Glutamatergic neuron (in vitro differentiated cells): ENCODE data around the gene COX7B2. TPM values are rescaled to one million over a fixed set of nuclear protein-coding genes. Genes with fewer than 3 reads are reported as not detected.

Experiments
- DNase-seq: peaks from one replicate; pipeline ENCODE4 v3.0.0; 2022
- H3K27ac Mint-ChIP-seq: one replicate; pipeline ENCODE4 v1.8.0; 2020; ENCODE audit warnings: mild to moderate bottlenecking, mixed read lengths, inconsistent platforms; ENCODE audit not compliant: unreplicated experiment
- H3K27me3 Mint-ChIP-seq: one replicate; pipeline ENCODE4 v1.8.0; 2020; ENCODE audit warnings: mild to moderate bottlenecking, moderate library complexity, mixed read lengths, inconsistent platforms; ENCODE audit not compliant: unreplicated experiment
- H3K36me3 Mint-ChIP-seq: one replicate; pipeline ENCODE4 v1.8.0; 2020; ENCODE audit warnings: mild to moderate bottlenecking, mixed read lengths, inconsistent platforms; ENCODE audit not compliant: unreplicated experiment
- H3K4me1 Mint-ChIP-seq: one replicate; pipeline ENCODE4 v1.8.0; 2020; ENCODE audit warnings: mild to moderate bottlenecking, low read depth, mixed read lengths, inconsistent platforms; ENCODE audit not compliant: unreplicated experiment
- H3K4me3 Mint-ChIP-seq: one replicate; pipeline ENCODE4 v1.8.0; 2020; ENCODE audit warnings: mild to moderate bottlenecking, mixed read lengths, inconsistent platforms; ENCODE audit not compliant: unreplicated experiment
- H3K9me3 Mint-ChIP-seq: one replicate; pipeline ENCODE4 v1.8.0; 2020; ENCODE audit warnings: mild to moderate bottlenecking, moderate library complexity, mixed read lengths, inconsistent platforms; ENCODE audit not compliant: unreplicated experiment
- total RNA-seq: library from RNA; stranded (reverse); fragmentation: NEBNext Ultra II Directional; extraction: Animal tissue kit (Norgen Biotek cat#: 25700); gene quantifications from one replicate; pipeline ENCODE4 v1.2.1, GENCODE V29; 2021; ENCODE audit not compliant: unreplicated experiment
- TF ChIP-seq, protein P1 (sequence below): fragments of 200-600 bp; sonication (generic); IDR thresholded peaks from one replicate; pipeline ENCODE4 v1.5.0; 2021; ENCODE audit not compliant: partially characterized antibody, unreplicated experiment

COX7B2 gene
- total RNA-seq, 1 donor from 2014 or later: not detected

DNA sequence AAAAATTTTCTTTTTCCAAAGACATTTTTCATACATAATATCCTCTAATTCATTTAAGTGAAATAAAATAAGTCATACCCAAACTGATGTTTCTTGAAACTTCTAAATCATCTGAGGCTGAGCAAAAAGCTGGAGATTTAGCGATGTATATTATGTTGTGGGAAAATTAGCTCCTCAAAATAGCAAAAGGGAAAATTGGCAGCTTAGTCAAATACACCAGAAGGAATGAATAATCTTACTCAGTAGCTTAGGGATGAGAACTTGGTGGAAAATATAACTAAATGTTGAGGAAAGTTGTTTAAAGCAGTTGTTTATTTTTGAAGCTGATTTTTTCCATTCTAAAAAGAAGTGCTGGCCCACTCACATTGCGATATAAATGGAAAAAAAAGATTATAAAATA is 43.4 kb upstream of the COX7B2 start:
- no peak overlapping the region for H3K4me3 Mint-ChIP-seq
- no peaks in the 10 kb centered on the region for H3K27me3 Mint-ChIP-seq
- H3K9me3 Mint-ChIP-seq: no peaks in the 10 kb centered on the region

DNA sequence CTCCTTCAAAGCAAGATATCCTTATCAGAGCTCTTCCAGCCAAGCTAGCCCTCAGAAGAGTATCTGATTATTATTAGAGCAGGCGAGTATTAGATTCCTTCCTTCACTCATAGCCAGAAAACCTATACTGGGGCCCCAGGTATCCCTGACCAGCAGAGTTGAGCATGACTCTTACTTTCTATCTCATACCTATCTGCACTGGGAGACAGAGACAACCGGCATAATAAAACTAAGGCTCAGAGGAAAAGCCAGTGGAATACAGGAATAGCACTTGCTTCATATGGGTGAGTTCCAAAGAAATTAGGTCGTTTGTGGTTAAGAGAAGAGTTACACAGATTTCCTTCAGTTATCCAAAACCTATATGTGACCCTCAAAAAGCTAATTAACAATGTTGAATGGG is 41.8 kb upstream of the COX7B2 start:
- no peaks in the 10 kb centered on the region for H3K4me1 Mint-ChIP-seq
- no peak for DNase-seq
- no peaks in the 10 kb centered on the region for H3K9me3 Mint-ChIP-seq
- no peaks in the 10 kb centered on the region for H3K36me3 Mint-ChIP-seq
- TF ChIP-seq, protein P1, sequence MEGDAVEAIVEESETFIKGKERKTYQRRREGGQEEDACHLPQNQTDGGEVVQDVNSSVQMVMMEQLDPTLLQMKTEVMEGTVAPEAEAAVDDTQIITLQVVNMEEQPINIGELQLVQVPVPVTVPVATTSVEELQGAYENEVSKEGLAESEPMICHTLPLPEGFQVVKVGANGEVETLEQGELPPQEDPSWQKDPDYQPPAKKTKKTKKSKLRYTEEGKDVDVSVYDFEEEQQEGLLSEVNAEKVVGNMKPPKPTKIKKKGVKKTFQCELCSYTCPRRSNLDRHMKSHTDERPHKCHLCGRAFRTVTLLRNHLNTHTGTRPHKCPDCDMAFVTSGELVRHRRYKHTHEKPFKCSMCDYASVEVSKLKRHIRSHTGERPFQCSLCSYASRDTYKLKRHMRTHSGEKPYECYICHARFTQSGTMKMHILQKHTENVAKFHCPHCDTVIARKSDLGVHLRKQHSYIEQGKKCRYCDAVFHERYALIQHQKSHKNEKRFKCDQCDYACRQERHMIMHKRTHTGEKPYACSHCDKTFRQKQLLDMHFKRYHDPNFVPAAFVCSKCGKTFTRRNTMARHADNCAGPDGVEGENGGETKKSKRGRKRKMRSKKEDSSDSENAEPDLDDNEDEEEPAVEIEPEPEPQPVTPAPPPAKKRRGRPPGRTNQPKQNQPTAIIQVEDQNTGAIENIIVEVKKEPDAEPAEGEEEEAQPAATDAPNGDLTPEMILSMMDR: no peak
- no peak overlapping the region for H3K27ac Mint-ChIP-seq
- H3K27me3 Mint-ChIP-seq: no peaks in the 10 kb centered on the region
- no peak overlapping the region for H3K4me3 Mint-ChIP-seq

More for the DNA sequence above, 43.4 kb upstream of the COX7B2 start:
- TF ChIP-seq, protein P1: no peak
- no peaks in the 10 kb centered on the region for H3K4me1 Mint-ChIP-seq
- DNase-seq: no peak
- H3K36me3 Mint-ChIP-seq: no peaks in the 10 kb centered on the region
- H3K27ac Mint-ChIP-seq: no peak overlapping the region

DNA sequence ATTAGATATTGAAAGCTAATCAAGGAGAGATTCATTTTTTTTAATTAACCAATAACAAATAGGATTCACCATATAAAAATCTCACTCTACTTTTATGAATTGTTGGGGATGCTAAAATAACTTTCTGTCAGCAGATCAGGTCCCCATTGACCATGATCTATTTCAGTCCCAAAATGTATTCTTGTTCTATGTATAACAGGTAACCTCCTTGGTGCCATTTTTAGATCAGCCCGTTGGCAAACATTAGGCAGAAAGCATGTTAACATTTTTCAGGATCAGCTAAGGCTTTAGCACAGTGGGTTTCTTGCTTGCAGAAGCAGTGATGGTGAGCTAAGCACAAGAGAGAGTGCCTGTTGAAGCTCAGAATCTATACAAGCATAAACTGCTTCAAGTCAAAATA is 40.8 kb upstream of the COX7B2 start:
- no peaks in the 10 kb centered on the region for H3K4me1 Mint-ChIP-seq
- no peaks in the 10 kb centered on the region for H3K27me3 Mint-ChIP-seq
- H3K4me3 Mint-ChIP-seq: no peak overlapping the region
- no peak for DNase-seq
- no peaks in the 10 kb centered on the region for H3K36me3 Mint-ChIP-seq
- no peak overlapping the region for H3K27ac Mint-ChIP-seq
- H3K9me3 Mint-ChIP-seq: no peaks in the 10 kb centered on the region
- TF ChIP-seq, protein P1: no peak

DNA sequence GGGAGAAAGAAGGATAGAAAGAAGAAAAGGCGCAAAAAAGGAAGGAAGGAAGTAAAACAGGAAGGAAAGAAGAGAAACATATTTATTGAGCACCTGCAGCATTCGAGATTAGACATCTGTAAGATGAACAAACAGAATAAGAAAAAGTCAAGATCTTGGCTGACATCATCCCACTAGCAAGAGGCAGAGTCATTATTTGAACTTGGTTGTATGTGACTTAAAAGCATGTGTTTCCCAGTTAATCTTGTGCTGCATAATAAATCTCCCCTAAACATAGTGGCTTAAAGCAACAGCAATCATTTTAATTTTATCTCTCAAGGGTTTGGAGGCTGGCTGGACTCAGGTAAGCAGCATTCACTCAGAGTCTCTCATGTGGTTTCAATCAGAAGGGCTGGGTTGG is 38.5 kb upstream of the COX7B2 start:
- H3K4me3 Mint-ChIP-seq: no peak overlapping the region
- no peak for DNase-seq
- TF ChIP-seq, protein P1: no peak
- no peaks in the 10 kb centered on the region for H3K36me3 Mint-ChIP-seq
- H3K9me3 Mint-ChIP-seq: no peaks in the 10 kb centered on the region
- H3K4me1 Mint-ChIP-seq: no peaks in the 10 kb centered on the region
- H3K27ac Mint-ChIP-seq: no peak overlapping the region
- H3K27me3 Mint-ChIP-seq: no peaks in the 10 kb centered on the region

DNA sequence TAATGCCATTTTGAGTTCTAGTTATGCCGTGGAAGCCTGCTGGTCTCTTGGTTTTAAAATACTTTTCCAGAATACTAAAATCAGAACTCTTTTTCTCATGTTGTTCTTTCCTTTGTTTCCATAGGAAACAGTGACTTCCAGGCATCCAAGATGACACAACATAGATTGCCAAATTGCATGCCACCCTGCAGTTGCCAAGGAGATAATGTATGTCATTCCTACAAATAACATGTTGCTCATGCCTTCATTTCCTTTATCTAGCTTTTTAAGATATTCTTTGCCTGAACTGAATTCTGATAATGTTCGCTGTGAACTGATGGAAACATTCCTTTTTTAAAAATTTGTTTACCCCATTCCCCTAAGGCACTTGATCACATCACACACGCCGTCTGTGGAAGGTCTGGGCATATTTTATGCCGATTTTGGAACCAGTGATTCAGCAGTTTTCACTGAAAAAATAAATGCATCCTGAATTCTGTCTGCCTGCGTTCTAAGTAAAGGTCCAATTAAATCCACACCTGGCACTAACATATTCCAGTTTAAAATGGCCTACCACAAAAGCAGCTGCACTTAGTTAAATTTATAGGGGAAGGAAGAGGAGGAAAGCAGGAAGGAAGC is 38.0 kb upstream of the COX7B2 start:
- no peak for DNase-seq
- H3K27ac Mint-ChIP-seq: no peak overlapping the region
- TF ChIP-seq, protein P1: no peak

More for the DNA sequence above, 38.0 kb upstream of the COX7B2 start:
- H3K4me3 Mint-ChIP-seq: no peak overlapping the region
- no peaks in the 10 kb centered on the region for H3K27me3 Mint-ChIP-seq
- H3K36me3 Mint-ChIP-seq: no peaks in the 10 kb centered on the region
- H3K9me3 Mint-ChIP-seq: no peaks in the 10 kb centered on the region
- no peaks in the 10 kb centered on the region for H3K4me1 Mint-ChIP-seq
